Endodermal cell (in vitro differentiated cells): ENCODE measurements around the gene DYRK1A. TPM values are rescaled to one million over a fixed set of nuclear protein-coding genes. Genes with fewer than 3 reads are reported as not detected.

Experiments
- DNase-seq: peaks from one replicate; pipeline ENCODE4 v3.0.0-alpha.2; 2017
- H3K27ac ChIP-seq: 2 replicates; pipeline ENCODE4 v1.5.1; 2013; ENCODE audit warnings: mild to moderate bottlenecking, low read depth, low read length, moderate library complexity
- H3K27me3 ChIP-seq: 2 replicates; pipeline ENCODE4 v1.6.1; 2013; ENCODE audit warnings: mild to moderate bottlenecking, low read length, moderate library complexity; ENCODE audit not compliant: insufficient read depth, control insufficient read depth, poor library complexity, severe bottlenecking
- H3K36me3 ChIP-seq: 2 replicates; pipeline ENCODE4 v1.7.0; 2013; ENCODE audit warnings: mild to moderate bottlenecking, low read length, moderate library complexity; ENCODE audit not compliant: control insufficient read depth, insufficient read depth
- H3K4me1 ChIP-seq: one replicate; pipeline ENCODE4 v1.7.0; 2013; ENCODE audit warnings: low read length; ENCODE audit not compliant: control insufficient read depth, insufficient read depth
- H3K4me3 ChIP-seq: 2 replicates; pipeline ENCODE4 v1.5.1; 2013; ENCODE audit warnings: mild to moderate bottlenecking, low read length, moderate library complexity
- H3K9ac ChIP-seq: 2 replicates; pipeline ENCODE4 v1.6.1; 2013; ENCODE audit warnings: mild to moderate bottlenecking, low read length, moderate library complexity; ENCODE audit not compliant: poor library complexity, severe bottlenecking; ENCODE audit errors: extremely low read depth
- H3K9me3 ChIP-seq: 2 replicates; pipeline ENCODE4 v1.6.1; 2013; ENCODE audit warnings: mild to moderate bottlenecking, low read length, moderate library complexity; ENCODE audit not compliant: control insufficient read depth
- H3K27ac Mint-ChIP-seq: 2 replicates; pipeline ENCODE4 v1.8.0; 2020; ENCODE audit warnings: mixed read lengths
- H3K27me3 Mint-ChIP-seq: 2 replicates; pipeline ENCODE4 v1.8.0; 2021; ENCODE audit warnings: mild to moderate bottlenecking, mixed read lengths; ENCODE audit not compliant: insufficient read depth
- H3K36me3 Mint-ChIP-seq: 2 replicates; pipeline ENCODE4 v1.8.0; 2020; ENCODE audit warnings: low read depth, mixed read lengths
- H3K4me1 Mint-ChIP-seq: 2 replicates; pipeline ENCODE4 v1.8.0; 2020; ENCODE audit warnings: mixed read lengths
- H3K4me3 Mint-ChIP-seq: 2 replicates; pipeline ENCODE4 v1.8.0; 2020; ENCODE audit warnings: mild to moderate bottlenecking, moderate library complexity, mixed read lengths
- H3K9me3 Mint-ChIP-seq: 2 replicates; pipeline ENCODE4 v1.8.0; 2020; ENCODE audit warnings: mild to moderate bottlenecking, mixed read lengths
- WGBS, 2 experiments: methylation state at CpG; one replicate each; pipeline versions ENCODE4 v1.1.5 to v1.1.7; 2013; ENCODE audit warnings: missing lambda C conversion rate in 2 of 2, mixed read lengths in 1 of 2; ENCODE audit not compliant: insufficient coverage in 1 of 2, insufficient read length in 1 of 2; 5-methylcytosine and 5-hydroxymethylcytosine counted together
- total RNA-seq, 2 donors: library from RNA; stranded (reverse); fragmentation: NEBNext Ultra II Directional in 1 of 2; extraction: Animal tissue kit (Norgen Biotek cat#: 25700) in 1 of 2; gene quantifications; 2 replicates in 1 of 2; 3 replicates in 1 of 2; pipeline ENCODE4 v1.2.1, GENCODE V29; 2021
- TF ChIP-seq, protein P1 (sequence below): fragments of 200-600 bp; sonication (generic); conservative IDR thresholded peaks from 2 replicates; pipeline ENCODE4 v1.5.0; 2021; ENCODE audit warnings: antibody characterized with exemption, mild to moderate bottlenecking

The DYRK1A gene
- total RNA-seq, 2 donors from 2014 or later: 73.9 to 75.2 TPM

- Mint-ChIP-seq H3K4me1 (peaks cover 63% of the 10 kb centered on the region), H3K4me3 (no peak overlapping the region), H3K9me3 (no peaks in the 10 kb centered on the region), H3K27ac (no peak overlapping the region), H3K36me3 (no peaks in the 10 kb centered on the region), H3K27me3 (no peaks in the 10 kb centered on the region)
- H3K4me3 ChIP-seq: peak overlapping the region; percentile 21
- TF ChIP-seq, protein P1, sequence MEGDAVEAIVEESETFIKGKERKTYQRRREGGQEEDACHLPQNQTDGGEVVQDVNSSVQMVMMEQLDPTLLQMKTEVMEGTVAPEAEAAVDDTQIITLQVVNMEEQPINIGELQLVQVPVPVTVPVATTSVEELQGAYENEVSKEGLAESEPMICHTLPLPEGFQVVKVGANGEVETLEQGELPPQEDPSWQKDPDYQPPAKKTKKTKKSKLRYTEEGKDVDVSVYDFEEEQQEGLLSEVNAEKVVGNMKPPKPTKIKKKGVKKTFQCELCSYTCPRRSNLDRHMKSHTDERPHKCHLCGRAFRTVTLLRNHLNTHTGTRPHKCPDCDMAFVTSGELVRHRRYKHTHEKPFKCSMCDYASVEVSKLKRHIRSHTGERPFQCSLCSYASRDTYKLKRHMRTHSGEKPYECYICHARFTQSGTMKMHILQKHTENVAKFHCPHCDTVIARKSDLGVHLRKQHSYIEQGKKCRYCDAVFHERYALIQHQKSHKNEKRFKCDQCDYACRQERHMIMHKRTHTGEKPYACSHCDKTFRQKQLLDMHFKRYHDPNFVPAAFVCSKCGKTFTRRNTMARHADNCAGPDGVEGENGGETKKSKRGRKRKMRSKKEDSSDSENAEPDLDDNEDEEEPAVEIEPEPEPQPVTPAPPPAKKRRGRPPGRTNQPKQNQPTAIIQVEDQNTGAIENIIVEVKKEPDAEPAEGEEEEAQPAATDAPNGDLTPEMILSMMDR: no peak
- DNase-seq: no peak
- H3K4me1 ChIP-seq: peaks cover 11% of the 10 kb centered on the region
- H3K9me3 ChIP-seq: no peaks in the 10 kb centered on the region
- peaks cover 6% of the 10 kb centered on the region for H3K36me3 ChIP-seq
- H3K27ac ChIP-seq: no peak overlapping the region
- 67% methylated on average over 1 of the region's 1 CpG; no CpG with 5 or more reads in 1 of the 2 experiments for WGBS, 2 experiments
- H3K27me3 ChIP-seq: no peaks in the 10 kb centered on the region
- H3K9ac ChIP-seq: no peak overlapping the region
Measured at GRCh38 chr21:37383784-37384311, 17.3 kb downstream of the DYRK1A start.

GRCh38 chr21:37384416-37384815 is 17.8 kb downstream of the DYRK1A start:
- 88 to 100% methylated on average over 1 of the region's 1 CpG for WGBS, 2 experiments
- Histone ChIP-seq H3K36me3 (peaks cover 6% of the 10 kb centered on the region), H3K4me3 (no peak overlapping the region), H3K27ac (no peak overlapping the region), H3K4me1 (peaks cover 11% of the 10 kb centered on the region), H3K9me3 (no peaks in the 10 kb centered on the region), H3K27me3 (no peaks in the 10 kb centered on the region), H3K9ac (no peak overlapping the region)
- Mint-ChIP-seq H3K27ac (no peak overlapping the region), H3K9me3 (no peaks in the 10 kb centered on the region), H3K36me3 (no peaks in the 10 kb centered on the region), H3K4me1 (peaks cover 59% of the 10 kb centered on the region), H3K27me3 (no peaks in the 10 kb centered on the region), H3K4me3 (no peak overlapping the region)
- TF ChIP-seq, protein P1: no peak
- DNase-seq: no peak

DNA sequence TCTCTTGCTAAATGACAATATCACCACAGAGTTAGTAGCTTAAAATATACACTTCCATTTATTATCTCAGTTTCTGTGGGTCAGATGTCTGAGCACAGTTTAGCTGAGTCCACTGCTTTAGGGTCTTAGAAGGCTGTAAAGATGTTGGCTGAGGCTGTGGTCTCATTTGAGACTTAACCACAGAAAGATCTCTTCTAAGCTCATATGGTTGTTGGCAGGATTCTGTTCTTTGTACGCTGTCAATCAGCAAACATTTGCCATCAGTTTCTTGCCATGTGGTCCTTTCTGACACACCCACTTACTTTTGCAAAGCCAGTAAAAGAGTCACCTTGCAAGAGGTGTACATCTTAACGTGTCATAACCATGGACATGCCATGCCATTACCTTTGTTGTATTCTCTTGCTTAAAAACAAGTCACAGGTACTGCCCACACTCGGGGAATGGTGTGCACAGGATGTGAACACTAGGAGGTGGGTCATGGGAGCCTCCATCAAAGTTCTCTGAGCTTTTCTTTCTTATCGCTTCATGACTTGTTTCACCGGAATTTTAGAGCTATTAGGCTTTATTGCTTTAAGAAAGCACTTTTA is 18.7 kb downstream of the DYRK1A start:
- Mint-ChIP-seq H3K27ac (no peak overlapping the region), H3K9me3 (no peaks in the 10 kb centered on the region), H3K36me3 (no peaks in the 10 kb centered on the region), H3K27me3 (no peaks in the 10 kb centered on the region), H3K4me1 (peaks cover 52% of the 10 kb centered on the region), H3K4me3 (no peak overlapping the region)
- Histone ChIP-seq H3K27me3 (no peaks in the 10 kb centered on the region), H3K9me3 (no peaks in the 10 kb centered on the region), H3K27ac (no peak overlapping the region), H3K4me3 (no peak overlapping the region), H3K4me1 (peaks cover 11% of the 10 kb centered on the region), H3K36me3 (peaks cover 6% of the 10 kb centered on the region), H3K9ac (no peak overlapping the region)
- DNase-seq: no peak
- WGBS, 2 experiments: 93 to 94% methylated on average over 2 to 4 of the region's 5 CpGs
- TF ChIP-seq, protein P1: no peak
